Endometrium (tissue), 2 donors: Measurements from ENCODE around the gene CCDC69.
"Not testable (repeated sequence)": the region's sequence is repeated elsewhere in the genome, so short reads cannot be mapped to it uniquely, and the experiment has no call there.

Experiments used
- FAIRE-seq: peaks from 2 replicates; lab custom pipeline; 2012; peaks lifted over from hg19 to GRCh38; lab: Jason Lieb, UNC
- donor health status: control.
- donor health status: control.

The CCDC69 gene

DNA sequence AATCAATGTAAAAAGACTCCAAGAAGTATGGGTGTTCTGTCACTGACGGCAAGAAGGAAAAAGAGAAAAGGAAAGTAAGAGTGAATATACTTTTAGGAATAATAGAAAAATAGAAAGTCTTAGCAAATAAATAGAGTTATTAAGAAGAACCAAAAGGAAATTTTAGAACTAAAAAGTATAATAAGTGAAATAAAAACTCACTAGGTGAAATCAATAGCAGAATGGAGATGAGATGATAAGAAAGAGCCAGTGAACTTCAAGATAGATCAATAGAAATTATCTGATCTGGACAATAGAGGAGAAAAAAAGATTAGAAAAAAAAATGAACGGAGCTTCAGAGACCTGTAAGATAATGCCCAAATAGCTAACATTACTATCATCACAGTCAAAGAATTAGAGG is 34.7 kb downstream of the CCDC69 start:
- no peak for FAIRE-seq

- no peak for FAIRE-seq
Measured at GRCh38 chr5:151186538-151186937, 37.4 kb downstream of the CCDC69 start.

DNA sequence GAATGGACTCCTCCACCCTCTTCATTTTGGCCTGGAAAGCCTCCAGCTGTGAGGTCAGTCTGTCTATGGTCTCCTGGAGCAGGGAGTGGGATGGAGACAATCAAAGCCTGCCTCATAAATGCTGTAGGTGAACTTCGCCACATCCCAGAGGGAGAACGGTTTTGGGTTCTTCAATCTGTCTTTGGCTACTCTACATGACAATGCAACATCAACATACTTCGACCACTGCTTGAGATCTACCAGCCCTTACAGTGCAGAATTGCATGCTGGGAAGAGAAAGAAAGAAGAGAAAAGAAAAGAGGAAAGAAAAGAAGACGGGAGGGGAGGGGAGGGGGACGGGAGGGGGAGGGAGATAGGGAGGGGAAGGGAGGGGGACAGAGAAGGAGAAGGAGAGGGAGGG is 37.8 kb downstream of the CCDC69 start:
- no peak for FAIRE-seq

- FAIRE-seq: no peak
Measured at GRCh38 chr5:151184316-151185042, 39.4 kb downstream of the CCDC69 start.

DNA sequence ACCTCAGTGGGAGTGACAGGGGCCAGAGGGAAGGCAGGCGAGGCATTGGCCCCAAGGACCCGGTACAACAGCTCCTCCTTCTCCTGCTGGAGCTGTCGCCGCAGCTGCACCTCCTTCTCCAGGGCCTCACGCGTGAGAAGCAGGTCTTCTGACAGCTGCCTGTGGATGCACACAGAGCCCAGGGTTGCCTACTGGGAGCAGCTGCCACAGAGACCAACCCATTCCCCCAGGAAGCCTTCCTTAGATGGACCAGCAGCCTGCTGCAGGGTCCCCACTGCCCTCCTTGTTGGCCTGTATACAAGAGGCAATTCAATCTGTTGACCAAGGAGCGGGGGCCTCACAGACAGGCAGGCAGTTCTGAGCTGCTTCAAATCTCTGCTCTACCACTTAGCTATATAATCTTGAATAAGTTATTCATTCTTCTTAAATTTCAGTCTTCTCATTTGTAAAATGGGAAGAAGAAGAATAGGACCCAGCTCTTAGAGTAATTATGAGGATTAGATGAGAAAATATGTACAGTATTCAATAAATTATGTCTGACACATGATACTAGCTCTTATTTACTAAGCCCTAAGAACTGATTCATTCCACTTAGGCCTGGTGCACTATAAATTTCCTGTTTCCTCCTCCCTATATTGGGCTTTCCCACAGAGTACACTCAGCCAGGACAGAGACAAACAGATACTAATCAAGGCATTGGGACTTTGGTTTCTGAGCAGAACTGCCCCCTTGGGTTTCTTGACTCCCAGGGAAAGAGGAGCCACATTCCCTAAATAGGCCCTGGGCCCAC is 40.2 kb downstream of the CCDC69 start:
- FAIRE-seq: no peak

DNA sequence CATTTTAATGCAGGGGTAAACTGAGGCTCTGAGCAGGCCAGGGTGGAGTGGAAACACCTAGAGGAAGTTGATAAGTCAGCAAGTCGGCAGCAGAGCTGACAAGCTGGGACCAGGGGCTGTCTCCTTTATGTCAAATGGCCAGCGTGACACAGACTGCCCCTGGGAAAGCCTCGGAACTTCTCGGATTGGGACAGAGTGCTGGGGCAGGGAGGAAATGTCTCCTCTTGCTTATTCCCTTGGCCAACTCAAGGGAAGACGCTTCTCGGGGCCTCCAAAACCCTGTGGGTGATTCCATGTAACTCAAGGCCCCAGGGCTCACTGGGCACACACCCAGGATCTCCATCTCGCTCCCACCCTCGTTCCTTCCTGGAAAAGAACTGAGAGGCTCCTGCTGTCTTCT is 40.9 kb downstream of the CCDC69 start:
- no peak for FAIRE-seq

- no peak for FAIRE-seq
Measured at GRCh38 chr5:151182524-151182900, 41.4 kb downstream of the CCDC69 start.

GRCh38 chr5:151181818-151182523 is 41.9 kb downstream of the CCDC69 start:
- FAIRE-seq: no peak

DNA sequence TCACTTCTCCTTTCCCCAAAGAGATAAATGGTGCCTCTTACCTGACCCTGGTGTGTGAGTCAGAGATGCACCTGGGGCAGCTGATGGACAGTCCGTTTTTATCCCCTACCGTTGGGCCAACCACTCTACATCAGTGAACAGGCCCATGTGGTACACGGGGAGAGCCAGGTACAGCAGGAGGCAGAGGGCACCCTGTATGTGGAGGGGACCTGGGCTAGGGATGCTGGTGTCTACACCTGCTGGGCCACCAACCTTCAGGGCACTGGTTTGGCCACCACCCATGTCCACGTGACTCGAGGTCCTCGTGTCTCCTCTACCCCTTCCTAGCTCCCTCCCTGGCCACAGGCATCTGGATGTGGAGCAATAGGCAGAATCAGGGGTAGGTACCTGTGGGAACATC is 43.6 kb downstream of the CCDC69 start:
- no peak for FAIRE-seq

GRCh38 chr5:151179489-151179840 is 44.4 kb downstream of the CCDC69 start:
- FAIRE-seq: no peak

GRCh38 chr5:151178777-151179488 is 45.0 kb downstream of the CCDC69 start:
- FAIRE-seq: no peak

DNA sequence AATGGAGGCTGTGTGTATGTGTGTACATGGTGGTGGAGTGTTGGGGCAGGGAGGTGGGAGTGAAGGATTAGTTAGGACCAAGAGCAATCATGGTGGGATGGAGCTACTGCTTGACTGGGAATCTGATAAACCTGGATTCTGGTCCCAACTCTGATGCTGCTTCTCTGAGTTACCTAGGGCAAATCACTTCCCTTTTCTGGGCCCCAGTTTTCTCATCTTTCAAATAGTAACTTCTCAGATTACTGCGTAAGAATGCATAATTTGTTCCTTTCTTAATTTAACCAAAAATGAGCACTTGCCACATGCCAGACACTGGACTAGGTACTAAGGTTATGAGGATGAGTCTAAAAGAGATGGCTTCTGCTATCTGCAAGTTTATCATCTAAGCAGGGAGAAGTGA is 45.5 kb downstream of the CCDC69 start:
- no peak for FAIRE-seq

GRCh38 chr5:151176268-151176667 is 47.6 kb downstream of the CCDC69 start:
- not testable (repeated sequence) for FAIRE-seq

- no peak for FAIRE-seq
Measured at GRCh38 chr5:151174612-151175101, 49.2 kb downstream of the CCDC69 start.

- no peak for FAIRE-seq
Measured at GRCh38 chr5:151173711-151174611, 49.9 kb downstream of the CCDC69 start.

DNA sequence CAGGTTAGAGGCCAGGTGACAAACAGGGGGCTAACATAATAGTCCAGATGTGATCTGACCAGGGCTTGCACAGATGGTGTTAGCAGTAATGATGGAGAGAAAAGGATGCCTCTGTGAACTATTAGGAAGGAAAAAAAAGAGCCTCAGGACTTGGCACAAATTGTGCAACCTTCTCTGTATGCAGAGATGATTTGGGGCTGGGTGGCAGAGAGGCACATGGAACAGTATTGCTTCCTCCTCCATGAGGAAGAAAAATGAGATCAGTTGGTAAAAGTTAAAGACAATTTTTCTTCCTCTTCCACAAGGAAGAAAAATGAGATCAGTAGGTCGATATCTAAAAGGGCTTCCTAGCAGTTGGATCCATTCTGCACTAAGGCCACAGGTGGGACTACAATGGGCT is 52.4 kb downstream of the CCDC69 start:
- no peak for FAIRE-seq

GRCh38 chr5:151168602-151169344 is 55.1 kb downstream of the CCDC69 start:
- FAIRE-seq: no peak

GRCh38 chr5:151167022-151167421 is 56.9 kb downstream of the CCDC69 start:
- FAIRE-seq: no peak

- no peak for FAIRE-seq
Measured at GRCh38 chr5:151164687-151165392, 59.1 kb downstream of the CCDC69 start.

DNA sequence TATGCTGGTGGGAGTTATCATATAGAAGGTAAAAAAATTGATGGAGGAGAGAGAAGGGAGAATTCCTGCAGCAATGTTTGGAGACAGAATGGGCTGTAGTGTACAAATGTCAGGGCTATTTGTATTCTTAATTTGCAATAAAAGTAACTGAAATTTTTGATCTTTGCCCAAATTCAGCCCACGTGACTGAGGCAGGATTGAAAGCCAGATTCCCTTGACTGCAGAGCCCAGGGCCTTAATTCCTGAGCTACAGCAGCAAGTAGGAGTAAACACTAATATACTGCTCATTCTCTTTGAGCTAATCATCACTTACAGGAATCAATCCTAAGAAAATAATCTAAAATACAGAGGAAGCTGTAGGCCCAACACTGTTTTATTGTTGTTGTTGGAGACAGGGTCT is 61.1 kb downstream of the CCDC69 start:
- peak; percentile 60 for FAIRE-seq
